Measurements from ENCODE around the gene APPL1. TPM values are rescaled to one million over a fixed set of nuclear protein-coding genes. Genes with fewer than 3 reads are reported as not detected.

APPL1 gene
- 50.1 and 55.8 TPM in 2 replicates for total RNA-seq

DNA sequence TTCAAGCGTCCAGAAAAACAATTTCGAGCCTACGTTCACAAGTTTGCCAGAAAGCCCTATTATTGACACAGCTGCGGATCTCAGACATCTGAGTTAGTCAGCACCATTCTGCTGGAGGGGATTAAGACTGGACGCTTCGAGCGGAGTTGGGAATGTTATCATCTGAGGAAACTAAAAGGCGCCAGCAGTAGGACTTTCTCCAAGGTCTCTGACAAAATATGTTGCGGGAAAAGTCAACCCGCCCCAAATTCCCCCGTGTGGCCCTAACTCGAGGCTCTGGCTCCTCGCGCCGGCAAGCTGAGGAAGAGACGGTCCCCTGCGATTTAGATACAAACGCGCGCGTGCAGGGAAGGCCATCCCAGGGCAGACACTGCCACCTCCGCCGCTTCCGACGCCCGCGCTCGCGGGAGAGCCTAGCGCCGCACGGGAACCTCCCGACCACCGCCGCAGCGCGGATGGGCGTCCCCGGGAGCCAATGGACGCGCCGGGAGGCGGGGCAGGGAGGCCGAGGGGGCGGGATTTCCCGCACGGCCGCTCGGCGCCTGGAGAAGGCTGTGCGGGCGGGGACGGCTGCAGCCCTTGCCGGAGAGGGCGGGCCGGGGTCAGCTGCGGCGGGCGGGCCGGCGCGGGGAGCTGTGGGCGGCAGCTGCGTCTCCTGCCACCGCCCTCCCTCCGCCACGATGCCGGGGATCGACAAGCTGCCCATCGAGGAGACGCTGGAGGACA lies at the start of gene APPL1:
APPL1 (plus strand) TSS at position 526 of the 726 bp plus-strand sequence; CDS start at position 681, 155 bp downstream.
- peak; percentile 50 for DNase-seq (ENCODE audit: low read depth, low spot score)

GRCh38 chr3:57179580-57180410 lies 47.7 kb upstream of the APPL1 start:
- DNase-seq (ENCODE audit: low read depth, low spot score) = no peak

DNA sequence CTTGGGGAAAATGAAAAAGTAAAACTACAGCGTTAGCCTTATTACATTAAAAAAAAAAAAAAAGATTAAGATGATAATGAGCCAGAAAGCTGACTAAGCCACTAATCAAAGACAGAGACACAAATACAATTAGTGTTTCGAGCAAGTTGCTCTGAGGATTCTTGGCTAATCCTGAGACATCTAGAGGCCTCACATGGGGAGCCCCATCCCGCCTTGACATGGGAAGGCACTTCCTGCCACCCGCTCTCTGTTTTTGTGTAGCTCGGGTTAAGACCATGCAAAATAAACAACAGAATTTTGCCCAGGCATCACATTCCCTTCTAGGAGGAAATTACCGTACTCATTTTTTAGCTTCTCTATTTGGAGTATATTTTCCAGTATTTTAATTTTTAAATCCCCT lies 43.0 kb upstream of the APPL1 start:
- no peak for DNase-seq (ENCODE audit: low read depth, low spot score)

- no peak for DNase-seq (ENCODE audit: low read depth, low spot score)
Measured at GRCh38 chr3:57192028-57192427, 35.5 kb upstream of the APPL1 start.

- no peak for DNase-seq (ENCODE audit: low read depth, low spot score)
Measured at GRCh38 chr3:57194641-57195040, 32.9 kb upstream of the APPL1 start.

GRCh38 chr3:57199895-57200297 lies 27.6 kb upstream of the APPL1 start, which contains the start of gene HESX1:
HESX1 (minus strand) TSS chr3:57199978; CDS start chr3:57199918, 60 bp downstream.
- DNase-seq (ENCODE audit: low read depth, low spot score) = no peak

DNA sequence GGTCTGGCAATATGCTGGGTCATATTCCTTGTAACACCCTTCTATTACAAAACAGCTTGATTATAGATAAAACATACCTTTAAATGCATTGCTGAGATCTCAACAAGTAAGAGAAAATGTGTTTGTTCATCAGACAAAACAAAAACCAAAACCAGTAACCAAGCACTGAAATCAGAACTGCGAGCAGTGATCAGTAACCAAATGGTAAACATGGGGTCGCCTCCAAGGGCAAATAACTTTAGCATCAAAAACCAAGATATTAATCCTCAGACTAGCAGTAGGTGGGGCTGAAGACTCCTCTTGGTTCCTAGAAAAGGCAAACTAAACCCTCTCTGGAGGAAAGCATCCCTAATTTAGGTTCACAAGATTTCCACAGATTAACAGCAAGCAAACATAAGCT lies 21.1 kb upstream of the APPL1 start:
- no peak for DNase-seq (ENCODE audit: low read depth, low spot score)

- DNase-seq (ENCODE audit: low read depth, low spot score) = no peak
Measured at GRCh38 chr3:57221883-57222282, 5.6 kb upstream of the APPL1 start.

DNA sequence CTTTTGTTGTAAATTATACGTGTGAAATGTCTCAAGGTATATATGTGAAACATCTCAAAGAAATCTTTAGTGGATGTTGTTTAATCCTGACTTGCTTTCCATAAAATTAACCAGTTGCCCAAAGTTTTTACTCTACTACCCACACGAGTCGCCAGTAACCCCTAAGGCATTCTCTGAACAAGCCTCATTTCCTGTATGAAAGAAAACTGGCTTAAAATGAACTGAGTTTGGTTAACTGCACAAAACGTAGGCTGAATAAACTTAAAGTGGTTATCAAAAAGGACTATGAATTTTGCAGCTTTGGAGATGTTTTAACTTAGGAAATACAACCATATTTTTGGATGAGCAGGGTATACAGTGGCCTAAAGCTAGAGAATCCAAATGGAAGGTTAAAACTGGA lies 2.7 kb upstream of the APPL1 start:
- no peak for DNase-seq (ENCODE audit: low read depth, low spot score)

GRCh38 chr3:57226176-57226575 lies 1.4 kb upstream of the APPL1 start:
- DNase-seq (ENCODE audit: low read depth, low spot score) = no peak

DNA sequence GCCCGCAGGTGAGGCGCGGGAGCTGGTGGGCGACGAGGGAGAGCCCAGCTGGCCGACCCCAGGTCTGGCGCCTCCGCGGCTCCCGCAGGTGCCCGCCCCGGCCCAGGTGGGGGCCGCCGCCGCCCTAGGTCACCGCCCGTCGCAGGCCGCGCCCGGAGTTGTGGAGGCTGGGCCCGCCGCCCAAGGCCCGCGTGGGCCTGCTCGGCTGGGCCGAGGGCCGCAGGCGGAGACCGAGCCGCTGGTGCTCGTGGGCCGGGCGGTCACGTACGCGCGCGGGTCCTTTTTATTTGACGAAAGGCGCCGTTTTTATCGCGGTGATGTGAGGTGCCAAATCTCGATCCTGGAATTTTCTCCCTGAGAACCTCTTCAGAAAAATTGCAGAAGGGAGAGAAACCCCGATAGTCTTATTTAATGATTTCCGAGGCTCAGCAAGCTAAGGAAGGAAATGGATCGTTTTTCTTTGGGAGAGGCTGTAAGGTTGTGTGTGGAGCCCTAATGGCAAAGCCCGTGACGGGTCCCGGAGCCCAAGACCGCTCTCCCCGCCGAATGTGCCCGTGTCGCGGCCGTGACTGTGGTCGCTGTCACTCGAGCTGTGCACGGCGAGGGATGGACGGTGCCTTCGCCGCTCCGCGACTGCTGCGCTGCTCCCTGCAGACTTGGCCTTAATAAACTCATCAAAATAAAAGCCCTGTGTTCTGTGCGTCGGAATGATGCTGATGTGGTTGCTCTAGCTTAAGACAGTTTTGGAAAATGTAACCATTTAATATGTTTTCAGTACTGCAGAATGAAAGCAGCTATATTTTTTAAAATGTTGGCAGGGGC lies 612 bp downstream of the APPL1 start:
- no peak for DNase-seq (ENCODE audit: low read depth, low spot score)

- DNase-seq (ENCODE audit: low read depth, low spot score) = no peak
Measured at GRCh38 chr3:57230006-57230405, 2.5 kb downstream of the APPL1 start.

- no peak for DNase-seq (ENCODE audit: low read depth, low spot score)
Measured at GRCh38 chr3:57233799-57234198, 6.3 kb downstream of the APPL1 start.

DNA sequence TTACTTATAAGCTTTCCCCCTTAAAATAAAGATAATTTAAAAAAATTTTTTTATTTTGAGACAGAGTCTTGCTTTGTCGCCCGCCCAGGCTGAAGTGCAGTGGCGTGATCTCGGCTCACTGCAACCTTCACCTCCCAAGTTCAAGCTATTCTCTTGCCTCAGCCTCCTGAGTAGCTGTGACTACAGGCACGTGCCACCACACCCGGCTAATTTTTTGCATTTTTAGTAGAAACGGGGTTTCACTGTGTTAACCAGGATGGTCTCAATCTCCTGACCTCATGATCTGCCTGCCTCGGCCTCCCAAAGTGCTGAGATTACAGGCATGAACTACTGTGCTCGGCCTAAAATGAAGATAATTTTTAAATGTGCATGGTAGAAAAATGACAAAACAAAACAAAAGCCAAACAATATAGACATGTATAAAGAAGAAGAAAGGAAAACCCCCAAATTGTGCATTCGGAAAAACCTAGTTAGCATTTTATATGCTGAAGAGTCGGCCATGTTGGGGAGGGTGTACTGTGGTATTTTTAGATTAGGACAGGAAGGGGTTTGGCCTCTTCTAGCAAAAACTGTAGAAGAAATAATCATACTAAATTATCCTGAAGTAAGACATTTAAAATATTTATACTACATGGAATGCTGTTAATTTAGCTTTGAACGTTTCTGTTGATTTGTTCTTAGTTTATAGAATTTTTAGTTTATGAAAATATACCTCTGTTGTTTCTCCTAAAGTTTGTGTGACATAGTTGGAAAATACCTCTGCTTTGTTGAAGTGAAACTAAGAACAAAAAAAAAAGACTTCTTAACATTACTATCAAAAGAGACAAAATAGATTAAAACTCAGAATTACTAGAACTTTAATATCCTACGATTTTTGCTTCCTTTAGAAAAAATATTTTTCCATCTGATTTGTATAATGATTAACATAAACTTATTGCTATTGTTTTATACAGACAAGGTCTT lies 7.4 kb downstream of the APPL1 start:
- no peak for DNase-seq (ENCODE audit: low read depth, low spot score)

- no peak for DNase-seq (ENCODE audit: low read depth, low spot score)
Measured at GRCh38 chr3:57244946-57245345, 17.4 kb downstream of the APPL1 start.

- no peak for DNase-seq (ENCODE audit: low read depth, low spot score)
Measured at GRCh38 chr3:57252404-57252803, 24.9 kb downstream of the APPL1 start.

DNA sequence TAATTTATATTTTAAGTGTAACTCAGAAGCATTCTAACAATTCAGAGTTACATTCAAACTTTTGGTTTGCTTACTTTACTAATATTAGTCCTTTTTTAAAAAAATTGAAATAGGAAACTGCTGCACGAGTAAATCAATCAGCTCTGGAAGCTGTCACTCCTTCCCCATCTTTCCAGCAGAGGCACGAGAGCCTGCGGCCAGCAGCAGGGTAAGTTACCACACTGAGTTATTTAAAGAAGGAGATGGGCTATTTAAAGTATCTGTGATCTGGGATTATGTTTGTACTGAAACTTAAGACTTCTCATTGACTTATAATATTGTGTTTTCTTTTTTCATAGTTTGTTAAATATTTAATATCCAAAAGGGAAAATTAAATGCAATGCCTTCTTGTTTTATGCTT lies 29.3 kb downstream of the APPL1 start:
- no peak for DNase-seq (ENCODE audit: low read depth, low spot score)

DNA sequence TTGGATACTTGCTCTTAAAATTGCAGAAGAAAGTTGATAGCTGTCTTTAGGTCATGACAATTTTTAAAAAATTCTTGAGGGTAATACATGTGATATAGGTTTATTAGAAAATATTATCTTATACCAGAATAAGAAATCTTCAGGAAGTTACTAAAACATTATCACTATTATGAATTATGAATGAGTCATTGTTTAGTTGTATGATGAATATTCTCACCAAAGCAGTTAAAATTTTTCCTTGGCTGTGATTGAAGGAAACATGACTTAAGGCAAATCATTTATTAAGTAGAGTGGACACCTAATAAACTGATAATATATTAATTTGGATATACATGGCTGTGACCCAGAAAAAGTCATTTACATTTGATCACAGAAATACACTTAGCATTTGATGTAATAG lies 30.1 kb downstream of the APPL1 start:
- no peak for DNase-seq (ENCODE audit: low read depth, low spot score)

DNA sequence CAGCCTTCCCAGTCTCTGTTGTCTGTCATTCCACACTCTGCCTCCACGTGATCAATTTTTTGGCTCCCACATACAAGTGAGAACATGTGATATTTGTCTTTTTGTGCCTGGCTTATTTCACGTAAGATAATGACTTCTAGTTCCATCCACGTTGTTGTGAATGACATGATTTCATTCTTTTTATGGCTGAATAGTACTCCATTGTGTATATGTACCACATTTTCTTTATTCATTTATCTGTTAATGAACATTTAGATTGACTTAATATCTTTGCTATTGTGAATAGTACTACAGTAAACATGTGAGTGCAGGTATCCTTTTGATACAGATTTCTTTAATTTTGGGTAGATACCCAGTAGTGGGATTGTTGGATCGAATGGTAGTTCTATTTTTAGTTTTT lies 33.6 kb downstream of the APPL1 start:
- DNase-seq (ENCODE audit: low read depth, low spot score) = no peak

- no peak for DNase-seq (ENCODE audit: low read depth, low spot score)
Measured at GRCh38 chr3:57261929-57262328, 34.4 kb downstream of the APPL1 start.

- DNase-seq (ENCODE audit: low read depth, low spot score) = no peak
Measured at GRCh38 chr3:57268416-57268815, 40.9 kb downstream of the APPL1 start.
